Measurements from ENCODE around the gene TCEA3.
A peak's percentile ranks its signal among the peaks of the same experiment; 100 is the strongest.

TCEA3 gene

GRCh38 chr1:23453455-23454000, 29.0 kb upstream of the TCEA3 start:
- H3K4me3 ChIP-seq (ENCODE audit: low read length): no peak overlapping the region
- H2AFZ ChIP-seq (ENCODE audit: low read length): no peak overlapping the region
- no peaks in the 10 kb centered on the region for H3K9me2 ChIP-seq (replicated peaks; ENCODE audit: insufficient read depth, low read length)
- H3K27ac ChIP-seq (ENCODE audit: low read length): no peak overlapping the region
- H3K79me2 ChIP-seq (ENCODE audit: low read length): no peaks in the 10 kb centered on the region
- no peaks in the 10 kb centered on the region for H3F3A ChIP-seq (ENCODE audit: insufficient read depth, low read length)
- H3K27me3 ChIP-seq (replicated peaks; ENCODE audit: insufficient read depth, low read length): no peaks in the 10 kb centered on the region; the same call in 1 of the 2 replicates
- no peaks in the 10 kb centered on the region for H3K36me3 ChIP-seq (replicated peaks; ENCODE audit: insufficient read depth, low read length)
- no peak overlapping the region for H3K4me2 ChIP-seq (ENCODE audit: low read depth, low read length)
- H4K20me1 ChIP-seq (ENCODE audit: insufficient read depth, low read length): no peaks in the 10 kb centered on the region
- no peak for TF ChIP-seq EZH2 (optimal IDR thresholded peaks at IDR 0.05; ENCODE audit: low read depth, low read length)
- no peak for TF ChIP-seq CTCF (IDR thresholded peaks at IDR 0.05; ENCODE audit: low read length)
- no peak for TF ChIP-seq EZH2phosphoT487 (IDR thresholded peaks at IDR 0.05; ENCODE audit: low read length)
- no peak for DNase-seq
- H3K4me1 ChIP-seq (ENCODE audit: low read length): no peaks in the 10 kb centered on the region
- no peak overlapping the region for H3K9ac ChIP-seq (ENCODE audit: low read length)
- H3K9me3 ChIP-seq (replicated peaks; ENCODE audit: insufficient read depth, low read length): no peaks in the 10 kb centered on the region

GRCh38 chr1:23452011-23452411, 27.5 kb upstream of the TCEA3 start:
- peak; percentile 20 for DNase-seq
- H2AFZ ChIP-seq (ENCODE audit: low read length): no peak overlapping the region
- no peak overlapping the region for H3K9ac ChIP-seq (ENCODE audit: low read length)
- no peak overlapping the region for H3K27ac ChIP-seq (ENCODE audit: low read length)
- H3K4me3 ChIP-seq (ENCODE audit: low read length): no peak overlapping the region
- no peaks in the 10 kb centered on the region for H3K79me2 ChIP-seq (ENCODE audit: low read length)
- no peaks in the 10 kb centered on the region for H3K9me2 ChIP-seq (replicated peaks; ENCODE audit: insufficient read depth, low read length)
- TF ChIP-seq CTCF (IDR thresholded peaks at IDR 0.05; ENCODE audit: low read length) (no peak), EZH2phosphoT487 (IDR thresholded peaks at IDR 0.05; ENCODE audit: low read length) (no peak), EZH2 (optimal IDR thresholded peaks at IDR 0.05; ENCODE audit: low read depth, low read length) (no peak)
- H3K27me3 ChIP-seq (replicated peaks; ENCODE audit: insufficient read depth, low read length): no peaks in the 10 kb centered on the region; the same call in 1 of the 2 replicates
- H3F3A ChIP-seq (ENCODE audit: insufficient read depth, low read length): no peaks in the 10 kb centered on the region
- no peak overlapping the region for H3K4me2 ChIP-seq (ENCODE audit: low read depth, low read length)
- H4K20me1 ChIP-seq (ENCODE audit: insufficient read depth, low read length): no peaks in the 10 kb centered on the region
- H3K4me1 ChIP-seq (ENCODE audit: low read length): no peaks in the 10 kb centered on the region
- no peaks in the 10 kb centered on the region for H3K36me3 ChIP-seq (replicated peaks; ENCODE audit: insufficient read depth, low read length)
- no peaks in the 10 kb centered on the region for H3K9me3 ChIP-seq (replicated peaks; ENCODE audit: insufficient read depth, low read length)

- TF ChIP-seq EZH2 (optimal IDR thresholded peaks at IDR 0.05; ENCODE audit: low read depth, low read length): no peak
- no peak for TF ChIP-seq EZH2phosphoT487 (IDR thresholded peaks at IDR 0.05; ENCODE audit: low read length)
- no peak for TF ChIP-seq CTCF (IDR thresholded peaks at IDR 0.05; ENCODE audit: low read length)
- Histone ChIP-seq H3K27me3 (replicated peaks; ENCODE audit: insufficient read depth, low read length) (no peaks in the 10 kb centered on the region; the same call in 1 of the 2 replicates), H3K9me2 (replicated peaks; ENCODE audit: insufficient read depth, low read length) (no peaks in the 10 kb centered on the region), H3K4me3 (ENCODE audit: low read length) (no peak overlapping the region), H3K9ac (ENCODE audit: low read length) (no peak overlapping the region), H3K36me3 (replicated peaks; ENCODE audit: insufficient read depth, low read length) (no peaks in the 10 kb centered on the region), H3K4me1 (ENCODE audit: low read length) (no peaks in the 10 kb centered on the region), H2AFZ (ENCODE audit: low read length) (no peak overlapping the region), H3K9me3 (replicated peaks; ENCODE audit: insufficient read depth, low read length) (no peaks in the 10 kb centered on the region), H4K20me1 (ENCODE audit: insufficient read depth, low read length) (no peaks in the 10 kb centered on the region), H3K79me2 (ENCODE audit: low read length) (no peaks in the 10 kb centered on the region), H3K27ac (ENCODE audit: low read length) (no peak overlapping the region), H3F3A (ENCODE audit: insufficient read depth, low read length) (no peaks in the 10 kb centered on the region), H3K4me2 (ENCODE audit: low read depth, low read length) (no peak overlapping the region)
- no peak for DNase-seq
Observed at GRCh38 chr1:23451441-23451840, 26.9 kb upstream of the TCEA3 start.
